HepG2 (cell line): ENCODE data around the gene TTBK1. TPM values are rescaled to one million over a fixed set of nuclear protein-coding genes. Genes with fewer than 3 reads are reported as not detected.

Source experiments
- ATAC-seq: fragments of 200-7000 bp; cut with Tn5 transposase; 3 replicates; pipeline ENCODE4 v1.9.1; 2020; ENCODE audit warnings: mild to moderate bottlenecking, moderate library complexity
- BruUV-seq: library from RNA; stranded (reverse); fragments of 400-500 nt; replicated peaks from 2 replicates; lab custom pipeline; 2021; lab: Mats Ljungman, UMichigan
- CTCF ChIA-PET: fragments of 300-600 bp; formaldehyde crosslinking; extraction: SDS; loops from one replicate; lab custom pipeline; 2021; ENCODE audit warnings: low total read pairs, inconsistent platforms, low intra/inter-chr PET ratio; lab: Yijun Ruan, JAX
- POLR2A ChIA-PET: fragments of 350-600 bp; sonication (Branson Sonifier 250); formaldehyde crosslinking; loops from one replicate; lab custom pipeline; 2020; ENCODE audit warnings: antibody characterized with exemption, inconsistent platforms; lab: Yijun Ruan, JAX
- DNase-seq: peaks from one replicate; pipeline ENCODE4 v3.0.0-alpha.2; 2015; ENCODE audit warnings: low spot score
- FAIRE-seq: peaks from 3 replicates; lab custom pipeline; 2011; peaks lifted over from hg19 to GRCh38; lab: Jason Lieb, UNC
- H2AFZ ChIP-seq: one replicate; pipeline ENCODE4 v1.6.1; 2011; ENCODE audit warnings: low read length, inconsistent platforms
- H3K27ac ChIP-seq: fragments of 300-600 bp; 3 replicates; pipeline ENCODE4 v1.8.0; 2011; ENCODE audit warnings: mixed run types, mild to moderate bottlenecking, mixed read lengths, low read length, inconsistent platforms; ENCODE audit not compliant: insufficient read depth; ENCODE audit errors: extremely low read length
- H3K27me3 ChIP-seq, 2 experiments: fragments of 200-600 bp in 1 of 2; 2 replicates in 1 of 2; 3 replicates in 1 of 2; pipeline versions ENCODE4 v1.6.0 to v1.8.0; 2011; ENCODE audit warnings: low read length in 2 of 2, mild to moderate bottlenecking in 2 of 2, moderate library complexity in 2 of 2, inconsistent platforms in 1 of 2; ENCODE audit not compliant: insufficient read depth in 2 of 2, control insufficient read depth in 1 of 2
- H3K36me3 ChIP-seq, 2 experiments: fragments of 200-600 bp in 1 of 2; replicated peaks in 1 of 2; 2 replicates in 1 of 2; 3 replicates in 1 of 2; pipeline versions ENCODE4 v1.5.1 to v1.8.0; 2011; ENCODE audit warnings: low read length in 2 of 2, inconsistent platforms in 1 of 2; ENCODE audit not compliant: insufficient read depth in 2 of 2, control insufficient read depth in 1 of 2
- H3K4me1 ChIP-seq: 2 replicates; pipeline ENCODE4 v1.5.1; 2012; ENCODE audit warnings: low read length, inconsistent platforms; ENCODE audit not compliant: insufficient read depth
- H3K4me2 ChIP-seq: 2 replicates; pipeline ENCODE4 v1.6.0; 2011; ENCODE audit warnings: low read depth, low read length, inconsistent platforms
- H3K4me3 ChIP-seq, 3 experiments: fragments of 200-600 bp in 1 of 3; sonication (generic), shearing (Covaris generic) in 1 of 3; replicated peaks in 1 of 3; 2 replicates each; pipeline ENCODE4 v1.5.1; 2011 to 2016; ENCODE audit warnings: low read length in 3 of 3, inconsistent platforms in 2 of 3, low read depth in 2 of 3, mild to moderate bottlenecking in 2 of 3, control low read depth in 1 of 3, mixed read lengths in 1 of 3; ENCODE audit not compliant: insufficient read depth in 1 of 3
- H3K79me2 ChIP-seq: one replicate; pipeline ENCODE4 v1.6.1; 2011; ENCODE audit warnings: low read length, inconsistent platforms; ENCODE audit not compliant: insufficient read depth
- H3K9ac ChIP-seq: 2 replicates; pipeline ENCODE4 v1.6.0; 2011; ENCODE audit warnings: mild to moderate bottlenecking, low read depth, low read length, inconsistent platforms; ENCODE audit not compliant: insufficient read depth
- H3K9me3 ChIP-seq: 2 replicates; pipeline ENCODE4 v1.5.1; 2012; ENCODE audit warnings: mild to moderate bottlenecking, low read length
- H4K20me1 ChIP-seq: 2 replicates; pipeline ENCODE4 v1.6.0; 2011; ENCODE audit warnings: inconsistent platforms, mild to moderate bottlenecking, low read length, moderate library complexity; ENCODE audit not compliant: insufficient read depth
- AGO2 ChIP-seq: fragments of 200-400 bp; formaldehyde crosslinking; optimal IDR thresholded peaks from 2 replicates; pipeline ENCODE3; 2017; ENCODE audit warnings: mild to moderate bottlenecking, low read depth, low read length, moderate library complexity
- ELF1 ChIP-seq: sonication (generic); formaldehyde crosslinking; IDR thresholded peaks from 2 replicates; pipeline ENCODE4 v1.4.0; 2020; ENCODE audit warnings: missing genetic modification reagents
- EP300 ChIP-seq, 3 experiments: sonication (generic) in 1 of 3; formaldehyde crosslinking in 1 of 3; IDR thresholded peaks; 2 replicates each; pipeline versions ENCODE4 v1.5.1 to v1.6.1; 2011 to 2020; ENCODE audit warnings: low read depth in 2 of 3, low read length in 2 of 3, borderline replicate concordance in 1 of 3, improper control_type of control experiment in 1 of 3, mild to moderate bottlenecking in 1 of 3, missing genetic modification reagents in 1 of 3, moderate library complexity in 1 of 3
- HHEX ChIP-seq: IDR thresholded peaks from 2 replicates; pipeline ENCODE4 v1.6.1; 2016; ENCODE audit warnings: control low read depth
- MAZ ChIP-seq, 2 experiments: sonication (generic) in 1 of 2; formaldehyde crosslinking in 1 of 2; IDR thresholded peaks; 2 replicates each; pipeline versions ENCODE4 v1.5.0 to v1.6.1; 2012 to 2020; ENCODE audit warnings: low read depth in 2 of 2, mild to moderate bottlenecking in 2 of 2, borderline replicate concordance in 1 of 2, improper control_type of control experiment in 1 of 2, low read length in 1 of 2, missing genetic modification reagents in 1 of 2, moderate library complexity in 1 of 2
- NFYC ChIP-seq: IDR thresholded peaks from 2 replicates; pipeline ENCODE4 v1.6.1; 2016; ENCODE audit warnings: missing genetic modification reagents, missing compliant biosample characterization
- SP1 ChIP-seq, 2 experiments: fragments of 450-650 bp in 1 of 2; sonication (generic) in 1 of 2; formaldehyde crosslinking in 1 of 2; IDR thresholded peaks; 2 replicates each; pipeline versions ENCODE4 v1.4.0 to v1.6.1; 2016 to 2020; ENCODE audit warnings: missing genetic modification reagents in 1 of 2
- TEF ChIP-seq: sonication (generic); formaldehyde crosslinking; IDR thresholded peaks from 2 replicates; pipeline ENCODE4 v1.5.0; 2020; ENCODE audit warnings: missing genetic modification reagents
- UBTF ChIP-seq: sonication (generic); formaldehyde crosslinking; IDR thresholded peaks from 2 replicates; pipeline ENCODE4 v1.4.0; 2020; ENCODE audit warnings: mild to moderate bottlenecking, missing genetic modification reagents
- ZBTB26 ChIP-seq: IDR thresholded peaks from 2 replicates; pipeline ENCODE4 v1.6.1; 2016; ENCODE audit warnings: missing compliant biosample characterization, missing genetic modification reagents, borderline replicate concordance
- ZBTB4 ChIP-seq: sonication (generic); formaldehyde crosslinking; IDR thresholded peaks from 2 replicates; pipeline ENCODE4 v1.4.0; 2020; ENCODE audit warnings: missing genetic modification reagents, mild to moderate bottlenecking, borderline replicate concordance
- ZFP1 ChIP-seq: IDR thresholded peaks from 2 replicates; pipeline ENCODE4 v1.6.1; 2016
- ZMAT3 ChIP-seq: sonication (generic); formaldehyde crosslinking; conservative IDR thresholded peaks from 2 replicates; pipeline ENCODE4 v1.7.0; 2021; ENCODE audit warnings: missing genetic modification reagents
- ZNF17 ChIP-seq: sonication (generic); formaldehyde crosslinking; IDR thresholded peaks from 2 replicates; pipeline ENCODE4 v1.5.0; 2020; ENCODE audit warnings: mild to moderate bottlenecking, missing genetic modification reagents
- ZNF550 ChIP-seq: sonication (generic); formaldehyde crosslinking; IDR thresholded peaks from 2 replicates; pipeline ENCODE4 v1.4.0; 2020; ENCODE audit warnings: mild to moderate bottlenecking, missing genetic modification reagents, borderline replicate concordance
- ZNF891 ChIP-seq: sonication (generic); formaldehyde crosslinking; IDR thresholded peaks from 2 replicates; pipeline ENCODE4 v1.5.0; 2020; ENCODE audit warnings: mild to moderate bottlenecking, missing genetic modification reagents
- WGBS: methylation state at CpG from one replicate; pipeline ENCODE4 v1.1.6; 2017; ENCODE audit warnings: low lambda C conversion rate; 5-methylcytosine and 5-hydroxymethylcytosine counted together
- in situ Hi-C: cut with HindIII; loops from 2 replicates; pipeline ENCODE4 v1.10.0; 2017; ENCODE audit warnings: low pct_unique_long_range_greater_than_20kb; ENCODE audit not compliant: extremely low pct_ligation_motif_present
- intact Hi-C: fragments of 100-400 bp; cut with micrococcal nuclease; formaldehyde crosslinking; loops from one replicate; pipeline ENCODE4 v1.10.0; 2022; ENCODE audit not compliant: unreplicated experiment
- polyA plus RNA-seq, 8 experiments: library from polyadenylated mRNA; depleted of rRNA in 3 of 8; stranded (reverse) in 7 of 8; unstranded in 1 of 8; fragments of >200 nt; fragmentation: Illumina TruSeq in 4 of 8; extraction: Trizol in 4 of 8; gene quantifications; 2 replicates each; pipeline versions ENCODE4 v1.2.1 to v1.2.3, GENCODE V29; 2011 to 2016; ENCODE audit warnings: low read depth in 4 of 8, missing spikeins in 1 of 8, mixed read lengths in 1 of 8; ENCODE audit not compliant: insufficient read depth in 1 of 8
- total RNA-seq, 5 experiments: library from RNA; depleted of rRNA; stranded (reverse); fragments of >200 nt; fragmentation: Illumina TruSeq; extraction: Trizol; gene quantifications; 2 replicates each; pipeline ENCODE4 v1.2.3, GENCODE V29; 2016; ENCODE audit warnings: low read depth in 1 of 5

Gene TTBK1
- total and polyA plus RNA-seq, 2 of the 13 experiments (the other 11 are each of a cell fraction or from before 2014, with no cell fraction given) = 0.24 to 0.33 TPM

- DNase-seq = no peak
- H3K4me2 ChIP-seq = peak overlapping the region; percentile 64
- ChIA-PET POLR2A (interaction anchor here (1.0 to 8.3 kb wide), 7 partner anchors 11 to 407 kb away, joined by 3 to 314 read pairs (median 6); partner anchors contain the start of genes DNPH1, RPL7L1, SLC22A7 and ZNF318), CTCF (interaction anchor here (0.8 to 2.8 kb wide), 2 partner anchors 21 to 23 kb away, joined by 4 to 23 read pairs; no protein-coding TSS in a partner anchor)
- intact Hi-C loops = no loop called here
- WGBS = 98% methylated on average over 6 of the region's 6 CpGs
- H3K36me3 ChIP-seq = no peaks in the 10 kb centered on the region
- no peaks in the 10 kb centered on the region for H3K79me2 ChIP-seq
- peaks cover 74% of the 10 kb centered on the region for H3K4me1 ChIP-seq
- no peak for FAIRE-seq
- no peaks in the 10 kb centered on the region for H4K20me1 ChIP-seq
- H3K9ac ChIP-seq = peak overlapping the region; percentile 68
- ATAC-seq = no peak
- in situ Hi-C loops = no loop called here
- BruUV-seq = no TSS peak
- no peaks in the 10 kb centered on the region for H3K27me3 ChIP-seq
- H3K9me3 ChIP-seq = no peaks in the 10 kb centered on the region
- H2AFZ ChIP-seq = no peak overlapping the region
- H3K4me3 ChIP-seq = peak overlapping the region in 1 of 3 experiments; percentile 42; a peak in 1 of 6 replicates
- H3K27ac ChIP-seq = peak overlapping the region; percentile 72
- TF ChIP-seq ZNF17 (CRISPR knock-in tag) (no peak), AGO2 (peak; percentile 17), ZBTB4 (CRISPR knock-in tag) (0 out of 2 replicates have a peak, but pooled peaks have one; percentile 15), ZFP1 (CRISPR knock-in tag) (no peak), TEF (no peak), HHEX (no peak), UBTF (CRISPR knock-in tag) (0 out of 2 replicates have a peak, but pooled peaks have one; percentile 14), MAZ (IDR thresholded peaks at IDR 0.05; ENCODE audit: borderline replicate concordance, low read depth, low read length) (no peak), MAZ (CRISPR knock-in tag; IDR thresholded peaks at IDR 0.05; ENCODE audit: low read depth) (no peak), ZBTB26 (CRISPR knock-in tag) (no peak), ZMAT3 (CRISPR knock-in tag) (no peak), ZNF550 (CRISPR knock-in tag) (no peak), EP300 (IDR thresholded peaks at IDR 0.05; ENCODE audit: low read depth in 2 of 2, low read length in 2 of 2) (no peak), EP300 (CRISPR knock-in tag; IDR thresholded peaks at IDR 0.05; ENCODE audit: borderline replicate concordance) (no peak), ZNF891 (CRISPR knock-in tag) (no peak), NFYC (CRISPR knock-in tag) (no peak), SP1 (IDR thresholded peaks at IDR 0.05) (no peak), SP1 (CRISPR knock-in tag; IDR thresholded peaks at IDR 0.05) (no peak), ELF1 (CRISPR knock-in tag) (no peak)
Observed at GRCh38 chr6:43286456-43286979, 43.2 kb downstream of the TTBK1 start.
